ENCODE data around the gene BPGM. TPM values are rescaled to one million over a fixed set of nuclear protein-coding genes. Genes with fewer than 3 reads are reported as not detected.

BPGM gene
- total and polyA plus RNA-seq, 7 donors = 9.0 to 22.8 (median 14.8) TPM

GRCh38 chr7:134637441-134637840 lies 9.2 kb upstream of the BPGM start:
- no peak for DNase-seq
- TF ChIP-seq CTCF (IDR thresholded peaks at IDR 0.05) (no peak), EP300 (IDR thresholded peaks at IDR 0.05) (no peak)
- H3K9me3 ChIP-seq = no peaks in the 10 kb centered on the region
- intact Hi-C loops (cut with DNase I) = no loop called here
- no peaks in the 10 kb centered on the region for H3K36me3 ChIP-seq
- no peaks in the 10 kb centered on the region for H3K4me1 ChIP-seq
- 87 to 89% methylated on average over 4 of the region's 4 CpGs for WGBS, 2 donors
- no peak overlapping the region for H3K4me3 ChIP-seq
- no peak overlapping the region for H3K27ac ChIP-seq
- no peaks in the 10 kb centered on the region for H3K27me3 ChIP-seq

GRCh38 chr7:134637934-134638719 lies 8.5 kb upstream of the BPGM start:
- no peak for DNase-seq
- Histone ChIP-seq H3K4me1 (no peaks in the 10 kb centered on the region), H3K4me3 (no peak overlapping the region), H3K27me3 (no peaks in the 10 kb centered on the region), H3K9me3 (no peaks in the 10 kb centered on the region), H3K27ac (no peak overlapping the region), H3K36me3 (no peaks in the 10 kb centered on the region)
- no peak for TF ChIP-seq POLR2A (IDR thresholded peaks at IDR 0.05)
- TF ChIP-seq POLR2AphosphoS5 (IDR thresholded peaks at IDR 0.05) = no peak
- TF ChIP-seq CTCF (IDR thresholded peaks at IDR 0.05) = no peak
- no peak for TF ChIP-seq EP300 (IDR thresholded peaks at IDR 0.05)
- 49 to 67% methylated on average over 7 of the region's 7 CpGs for WGBS, 2 donors
- intact Hi-C loops (cut with DNase I) = no loop called here

- no peak for TF ChIP-seq EP300 (IDR thresholded peaks at IDR 0.05)
- no peak for TF ChIP-seq POLR2AphosphoS5 (IDR thresholded peaks at IDR 0.05)
- no peak for TF ChIP-seq CTCF (IDR thresholded peaks at IDR 0.05)
- no peak for TF ChIP-seq POLR2A (IDR thresholded peaks at IDR 0.05)
- no peak overlapping the region for H3K4me3 ChIP-seq
- H3K36me3 ChIP-seq = no peaks in the 10 kb centered on the region
- H3K4me1 ChIP-seq = no peaks in the 10 kb centered on the region
- no peaks in the 10 kb centered on the region for H3K27me3 ChIP-seq
- no peaks in the 10 kb centered on the region for H3K9me3 ChIP-seq
- 83 to 85% methylated on average over 3 of the region's 3 CpGs for WGBS, 2 donors
- DNase-seq = no peak
- intact Hi-C loops (cut with DNase I) = no loop called here
- H3K27ac ChIP-seq = no peak overlapping the region
These were observed 7.6 kb upstream of the BPGM start for GRCh38 chr7:134639061-134639460.

GRCh38 chr7:134639683-134640279 lies 6.9 kb upstream of the BPGM start:
- Histone ChIP-seq H3K9me3 (no peaks in the 10 kb centered on the region), H3K4me3 (no peak overlapping the region), H3K36me3 (no peaks in the 10 kb centered on the region), H3K4me1 (no peaks in the 10 kb centered on the region), H3K27me3 (no peaks in the 10 kb centered on the region), H3K27ac (no peak overlapping the region)
- intact Hi-C loops (cut with DNase I) = no loop called here
- no peak for DNase-seq
- 81 to 89% methylated on average over 4 of the region's 4 CpGs for WGBS, 2 donors
- TF ChIP-seq EP300 (IDR thresholded peaks at IDR 0.05) (no peak), CTCF (IDR thresholded peaks at IDR 0.05) (no peak), POLR2AphosphoS5 (IDR thresholded peaks at IDR 0.05) (no peak), POLR2A (IDR thresholded peaks at IDR 0.05) (no peak)
